K562 (cell line): Measurements from ENCODE around the gene DOP1A. TPM values are rescaled to one million over a fixed set of nuclear protein-coding genes. Genes with fewer than 3 reads are reported as not detected.

Experiments used
- BMI1 ChIP-seq: fragments of 150-350 bp; IDR thresholded peaks from 2 replicates; pipeline ENCODE4 v1.6.1; 2014; ENCODE audit warnings: low read length
- CHD4 ChIP-seq: fragments of 200-600 bp; sonication (generic); IDR thresholded peaks from 3 replicates; pipeline ENCODE4 v1.6.1; 2012; ENCODE audit warnings: low read depth, mild to moderate bottlenecking, mixed read lengths, low read length, inconsistent platforms; ENCODE audit not compliant: insufficient read depth, insufficient replicate concordance, poor library complexity, severe bottlenecking
- E2F8 ChIP-seq: fragments of 450-650 bp; IDR thresholded peaks from 2 replicates; pipeline ENCODE4 v1.7.1; 2018; ENCODE audit warnings: mild to moderate bottlenecking, low read depth; ENCODE audit not compliant: partially characterized antibody
- EP300 ChIP-seq: IDR thresholded peaks from 2 replicates; pipeline ENCODE4 v1.6.1; 2012; ENCODE audit warnings: low read length, improper control_type of control experiment
- JUND ChIP-seq, 2 experiments: IDR thresholded peaks; 2 replicates in 1 of 2; 3 replicates in 1 of 2; pipeline ENCODE4 v1.6.1; 2011; ENCODE audit warnings: borderline replicate concordance in 2 of 2, low read depth in 2 of 2, low read length in 2 of 2, improper control_type of control experiment in 1 of 2, missing biosample characterization in 1 of 2, missing genetic modification characterization in 1 of 2, missing genetic modification reagents in 1 of 2
- RAD21 ChIP-seq, 2 experiments: fragments of 250-450 bp in 1 of 2; fragments of 450-650 bp in 1 of 2; sonication (Bioruptor Pico) in 1 of 2; formaldehyde crosslinking in 1 of 2; IDR thresholded peaks in 1 of 2; conservative IDR thresholded peaks in 1 of 2; 2 replicates each; pipeline versions ENCODE4 v1.4.0 to v1.8.0; 2020 to 2022; ENCODE audit warnings: mild to moderate bottlenecking in 2 of 2, moderate library complexity in 1 of 2
- RBFOX2 ChIP-seq: fragments of 200-400 bp; formaldehyde crosslinking; IDR thresholded peaks from 2 replicates; pipeline ENCODE4 v1.6.1; 2017; ENCODE audit warnings: low read depth, mild to moderate bottlenecking, low read length, moderate library complexity
- SMAD3 ChIP-seq: fragments of 450-650 bp; formaldehyde crosslinking; conservative IDR thresholded peaks from 2 replicates; pipeline ENCODE4 v1.4.0; 2020; ENCODE audit warnings: mild to moderate bottlenecking
- ZNF12 ChIP-seq: sonication (generic); formaldehyde crosslinking; IDR thresholded peaks from 2 replicates; pipeline ENCODE4 v1.4.0; 2020; ENCODE audit warnings: mild to moderate bottlenecking, missing genetic modification reagents
- polyA plus RNA-seq, 8 experiments: library from polyadenylated mRNA; depleted of rRNA in 4 of 8; stranded (reverse) in 5 of 8; unstranded in 3 of 8; fragments of >200 nt; fragmentation: Nextera tagmentation in 2 of 8; fragmentation: Illumina TruSeq in 1 of 8; extraction: Ambion mirVana in 2 of 8; extraction: Trizol in 1 of 8; gene quantifications; 2 replicates each; pipeline versions ENCODE4 v1.2.1 to v1.2.3, GENCODE V29; 2011 to 2014; ENCODE audit warnings: inconsistent platforms in 1 of 8, missing spikeins in 1 of 8
- total RNA-seq, 7 experiments: library from RNA; depleted of rRNA in 6 of 7; stranded (reverse); fragments of >200 nt in 6 of 7; fragmentation: Illumina TruSeq in 2 of 7; extraction: Trizol in 2 of 7; gene quantifications; 2 replicates each; pipeline versions ENCODE4 v1.2.1 to v1.2.3, GENCODE V29; 2011 to 2021; ENCODE audit warnings: low replicate concordance in 1 of 7
- TF ChIP-seq, protein P1 (sequence below): fragments of 250-450 bp; sonication (Bioruptor Pico); IDR thresholded peaks from 2 replicates; pipeline ENCODE4 v1.5.1; 2021; ENCODE audit warnings: mild to moderate bottlenecking
- TF ChIP-seq, protein P2 (sequence below): fragments of 450-650 bp; formaldehyde crosslinking; IDR thresholded peaks from 2 replicates; pipeline ENCODE4 v1.4.0; 2020; ENCODE audit warnings: mild to moderate bottlenecking, moderate library complexity
- TF ChIP-seq, protein P3 (sequence below): sonication (generic); formaldehyde crosslinking; IDR thresholded peaks from 2 replicates; pipeline ENCODE4 v1.8.1; 2023; ENCODE audit warnings: mild to moderate bottlenecking, missing genetic modification reagents
- TF ChIP-seq, protein P4 (sequence below): fragments of 450-650 bp; IDR thresholded peaks from 2 replicates; pipeline ENCODE4 v1.6.1; 2016
- TF ChIP-seq, protein P5 (sequence below), 2 experiments: IDR thresholded peaks in 1 of 2; conservative IDR thresholded peaks in 1 of 2; 2 replicates each; pipeline ENCODE4 v1.6.1; 2016; ENCODE audit warnings: low read depth in 2 of 2, mild to moderate bottlenecking in 1 of 2, missing compliant biosample characterization in 1 of 2, missing genetic modification characterization in 1 of 2, moderate library complexity in 1 of 2

Gene DOP1A
- total and polyA plus RNA-seq, 9 of the 15 experiments (the other 6 are each of a cell fraction or from before 2014, with no cell fraction given), result 0.75 to 10.5 (median 4.4) TPM

DNA sequence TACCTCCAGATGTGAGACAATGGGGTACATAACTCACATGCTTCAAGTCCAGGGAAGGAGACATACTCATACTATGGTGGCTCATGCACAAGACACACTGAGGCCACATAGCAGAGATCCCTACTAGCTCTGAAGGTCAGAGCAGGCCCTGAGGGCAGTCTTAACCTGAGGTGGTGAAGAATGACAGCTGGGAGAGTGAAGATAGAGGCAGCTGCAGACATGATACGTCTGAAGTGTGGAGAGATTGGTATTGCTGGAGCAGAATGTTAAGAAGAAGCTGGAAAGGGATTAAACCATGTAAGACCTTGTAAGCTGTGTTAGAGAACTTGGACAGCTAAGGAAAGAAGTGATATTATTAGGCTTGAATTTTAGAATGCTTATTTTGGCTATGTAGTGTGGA is 92.7 kb downstream of the DOP1A start (continued):
- TF ChIP-seq, protein P1, sequence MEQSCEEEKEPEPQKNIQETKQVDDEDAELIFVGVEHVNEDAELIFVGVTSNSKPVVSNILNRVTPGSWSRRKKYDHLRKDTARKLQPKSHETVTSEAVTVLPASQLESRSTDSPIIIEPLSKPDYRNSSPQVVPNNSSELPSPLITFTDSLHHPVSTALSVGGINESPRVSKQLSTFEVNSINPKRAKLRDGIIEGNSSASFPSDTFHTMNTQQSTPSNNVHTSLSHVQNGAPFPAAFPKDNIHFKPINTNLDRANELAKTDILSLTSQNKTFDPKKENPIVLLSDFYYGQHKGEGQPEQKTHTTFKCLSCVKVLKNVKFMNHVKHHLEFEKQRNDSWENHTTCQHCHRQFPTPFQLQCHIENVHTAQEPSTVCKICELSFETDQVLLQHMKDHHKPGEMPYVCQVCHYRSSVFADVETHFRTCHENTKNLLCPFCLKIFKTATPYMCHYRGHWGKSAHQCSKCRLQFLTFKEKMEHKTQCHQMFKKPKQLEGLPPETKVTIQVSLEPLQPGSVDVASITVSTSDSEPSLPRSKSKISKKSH, result no peak
- TF ChIP-seq E2F8, result no peak
- no peak for TF ChIP-seq BMI1
- TF ChIP-seq, protein P2, sequence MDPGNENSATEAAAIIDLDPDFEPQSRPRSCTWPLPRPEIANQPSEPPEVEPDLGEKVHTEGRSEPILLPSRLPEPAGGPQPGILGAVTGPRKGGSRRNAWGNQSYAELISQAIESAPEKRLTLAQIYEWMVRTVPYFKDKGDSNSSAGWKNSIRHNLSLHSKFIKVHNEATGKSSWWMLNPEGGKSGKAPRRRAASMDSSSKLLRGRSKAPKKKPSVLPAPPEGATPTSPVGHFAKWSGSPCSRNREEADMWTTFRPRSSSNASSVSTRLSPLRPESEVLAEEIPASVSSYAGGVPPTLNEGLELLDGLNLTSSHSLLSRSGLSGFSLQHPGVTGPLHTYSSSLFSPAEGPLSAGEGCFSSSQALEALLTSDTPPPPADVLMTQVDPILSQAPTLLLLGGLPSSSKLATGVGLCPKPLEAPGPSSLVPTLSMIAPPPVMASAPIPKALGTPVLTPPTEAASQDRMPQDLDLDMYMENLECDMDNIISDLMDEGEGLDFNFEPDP (CRISPR knock-in tag), result no peak
- TF ChIP-seq ZNF12 (CRISPR knock-in tag), result no peak
- TF ChIP-seq JUND (IDR thresholded peaks at IDR 0.05; ENCODE audit: borderline replicate concordance, low read depth, low read length), result no peak
- no peak for TF ChIP-seq JUND (tag; IDR thresholded peaks at IDR 0.05; ENCODE audit: borderline replicate concordance, low read depth, low read length)
- TF ChIP-seq, protein P3, sequence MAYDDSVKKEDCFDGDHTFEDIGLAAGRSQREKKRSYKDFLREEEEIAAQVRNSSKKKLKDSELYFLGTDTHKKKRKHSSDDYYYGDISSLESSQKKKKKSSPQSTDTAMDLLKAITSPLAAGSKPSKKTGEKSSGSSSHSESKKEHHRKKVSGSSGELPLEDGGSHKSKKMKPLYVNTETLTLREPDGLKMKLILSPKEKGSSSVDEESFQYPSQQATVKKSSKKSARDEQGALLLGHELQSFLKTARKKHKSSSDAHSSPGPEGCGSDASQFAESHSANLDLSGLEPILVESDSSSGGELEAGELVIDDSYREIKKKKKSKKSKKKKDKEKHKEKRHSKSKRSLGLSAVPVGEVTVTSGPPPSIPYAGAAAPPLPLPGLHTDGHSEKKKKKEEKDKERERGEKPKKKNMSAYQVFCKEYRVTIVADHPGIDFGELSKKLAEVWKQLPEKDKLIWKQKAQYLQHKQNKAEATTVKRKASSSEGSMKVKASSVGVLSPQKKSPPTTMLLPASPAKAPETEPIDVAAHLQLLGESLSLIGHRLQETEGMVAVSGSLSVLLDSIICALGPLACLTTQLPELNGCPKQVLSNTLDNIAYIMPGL (CRISPR knock-in tag), result no peak
- TF ChIP-seq RBFOX2, result no peak
- TF ChIP-seq, protein P4, sequence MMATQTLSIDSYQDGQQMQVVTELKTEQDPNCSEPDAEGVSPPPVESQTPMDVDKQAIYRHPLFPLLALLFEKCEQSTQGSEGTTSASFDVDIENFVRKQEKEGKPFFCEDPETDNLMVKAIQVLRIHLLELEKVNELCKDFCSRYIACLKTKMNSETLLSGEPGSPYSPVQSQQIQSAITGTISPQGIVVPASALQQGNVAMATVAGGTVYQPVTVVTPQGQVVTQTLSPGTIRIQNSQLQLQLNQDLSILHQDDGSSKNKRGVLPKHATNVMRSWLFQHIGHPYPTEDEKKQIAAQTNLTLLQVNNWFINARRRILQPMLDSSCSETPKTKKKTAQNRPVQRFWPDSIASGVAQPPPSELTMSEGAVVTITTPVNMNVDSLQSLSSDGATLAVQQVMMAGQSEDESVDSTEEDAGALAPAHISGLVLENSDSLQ, result peak; percentile 83
- peak; percentile 49; the same call in 1 of the 2 replicates for TF ChIP-seq EP300
- no peak for TF ChIP-seq CHD4
- TF ChIP-seq SMAD3 (CRISPR knock-in tag), result no peak
- TF ChIP-seq RAD21 (CRISPR knock-in tag; conservative IDR thresholded peaks at IDR 0.05 in 1 of 2, IDR thresholded peaks at IDR 0.05 in 1 of 2), result peak in 1 of 2 experiments; percentile 17; a peak in 1 of 4 replicates
- TF ChIP-seq, protein P5, sequence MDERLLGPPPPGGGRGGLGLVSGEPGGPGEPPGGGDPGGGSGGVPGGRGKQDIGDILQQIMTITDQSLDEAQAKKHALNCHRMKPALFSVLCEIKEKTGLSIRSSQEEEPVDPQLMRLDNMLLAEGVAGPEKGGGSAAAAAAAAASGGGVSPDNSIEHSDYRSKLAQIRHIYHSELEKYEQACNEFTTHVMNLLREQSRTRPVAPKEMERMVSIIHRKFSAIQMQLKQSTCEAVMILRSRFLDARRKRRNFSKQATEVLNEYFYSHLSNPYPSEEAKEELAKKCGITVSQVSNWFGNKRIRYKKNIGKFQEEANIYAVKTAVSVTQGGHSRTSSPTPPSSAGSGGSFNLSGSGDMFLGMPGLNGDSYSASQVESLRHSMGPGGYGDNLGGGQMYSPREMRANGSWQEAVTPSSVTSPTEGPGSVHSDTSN (CRISPR knock-in tag; IDR thresholded peaks at IDR 0.05; ENCODE audit: low read depth), result no peak
- TF ChIP-seq, protein P5 (tag; conservative IDR thresholded peaks at IDR 0.05; ENCODE audit: low read depth), result peak; percentile 62
